ENCODE measurements around the gene COX4I2.

DNA sequence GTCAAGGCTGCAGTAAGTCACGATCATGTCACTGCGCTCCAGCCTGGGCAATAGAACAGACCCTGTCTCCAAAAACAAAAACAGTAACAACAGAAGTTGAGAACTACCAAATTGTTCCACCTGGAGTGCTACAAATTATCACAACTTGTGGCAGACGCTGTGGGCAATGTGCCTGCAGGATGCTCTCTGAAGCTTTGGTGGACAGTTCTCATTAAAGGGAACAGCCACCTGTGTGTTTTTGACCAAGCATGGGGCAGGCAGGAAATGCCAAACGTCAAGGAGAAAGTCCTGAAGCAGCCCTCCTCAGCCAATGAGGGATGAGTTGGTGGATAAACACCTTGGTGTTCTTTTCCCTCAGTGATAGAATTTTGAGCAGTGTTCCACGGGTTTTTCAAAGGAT lies 15.8 kb downstream of the COX4I2 start:
- no peak for TF ChIP-seq EP300 (IDR thresholded peaks at IDR 0.05)
- TF ChIP-seq, protein P1, sequence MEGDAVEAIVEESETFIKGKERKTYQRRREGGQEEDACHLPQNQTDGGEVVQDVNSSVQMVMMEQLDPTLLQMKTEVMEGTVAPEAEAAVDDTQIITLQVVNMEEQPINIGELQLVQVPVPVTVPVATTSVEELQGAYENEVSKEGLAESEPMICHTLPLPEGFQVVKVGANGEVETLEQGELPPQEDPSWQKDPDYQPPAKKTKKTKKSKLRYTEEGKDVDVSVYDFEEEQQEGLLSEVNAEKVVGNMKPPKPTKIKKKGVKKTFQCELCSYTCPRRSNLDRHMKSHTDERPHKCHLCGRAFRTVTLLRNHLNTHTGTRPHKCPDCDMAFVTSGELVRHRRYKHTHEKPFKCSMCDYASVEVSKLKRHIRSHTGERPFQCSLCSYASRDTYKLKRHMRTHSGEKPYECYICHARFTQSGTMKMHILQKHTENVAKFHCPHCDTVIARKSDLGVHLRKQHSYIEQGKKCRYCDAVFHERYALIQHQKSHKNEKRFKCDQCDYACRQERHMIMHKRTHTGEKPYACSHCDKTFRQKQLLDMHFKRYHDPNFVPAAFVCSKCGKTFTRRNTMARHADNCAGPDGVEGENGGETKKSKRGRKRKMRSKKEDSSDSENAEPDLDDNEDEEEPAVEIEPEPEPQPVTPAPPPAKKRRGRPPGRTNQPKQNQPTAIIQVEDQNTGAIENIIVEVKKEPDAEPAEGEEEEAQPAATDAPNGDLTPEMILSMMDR (IDR thresholded peaks at IDR 0.05): no peak
- no peak for TF ChIP-seq POLR2AphosphoS5 (IDR thresholded peaks at IDR 0.05)

Data from esophagus muscularis mucosa (tissue), 4 donors.